AG09309 (cell line): ENCODE measurements around the gene DPYSL4.

Experiments
- DNase-seq: peaks from one replicate; pipeline ENCODE4 v3.0.0-alpha.2; 2010; ENCODE audit warnings: low read depth
- H3K4me3 ChIP-seq: 2 replicates; pipeline ENCODE4 v1.5.1; 2011; ENCODE audit warnings: mild to moderate bottlenecking, low read depth, low read length, moderate library complexity; ENCODE audit not compliant: control insufficient read depth
- CTCF ChIP-seq: IDR thresholded peaks from 2 replicates; pipeline ENCODE4 v1.5.1; 2011; ENCODE audit warnings: mild to moderate bottlenecking, low read depth, low read length, inconsistent platforms; ENCODE audit not compliant: insufficient read depth, control insufficient read depth; ENCODE audit errors: missing control alignments

DPYSL4 gene

GRCh38 chr10:132199268-132199853 is 12.6 kb downstream of the DPYSL4 start:
- no peak for TF ChIP-seq CTCF
- DNase-seq = no peak
- no peak overlapping the region for H3K4me3 ChIP-seq

GRCh38 chr10:132199854-132200311 is 13.1 kb downstream of the DPYSL4 start:
- H3K4me3 ChIP-seq = no peak overlapping the region
- no peak for DNase-seq
- TF ChIP-seq CTCF = no peak

DNA sequence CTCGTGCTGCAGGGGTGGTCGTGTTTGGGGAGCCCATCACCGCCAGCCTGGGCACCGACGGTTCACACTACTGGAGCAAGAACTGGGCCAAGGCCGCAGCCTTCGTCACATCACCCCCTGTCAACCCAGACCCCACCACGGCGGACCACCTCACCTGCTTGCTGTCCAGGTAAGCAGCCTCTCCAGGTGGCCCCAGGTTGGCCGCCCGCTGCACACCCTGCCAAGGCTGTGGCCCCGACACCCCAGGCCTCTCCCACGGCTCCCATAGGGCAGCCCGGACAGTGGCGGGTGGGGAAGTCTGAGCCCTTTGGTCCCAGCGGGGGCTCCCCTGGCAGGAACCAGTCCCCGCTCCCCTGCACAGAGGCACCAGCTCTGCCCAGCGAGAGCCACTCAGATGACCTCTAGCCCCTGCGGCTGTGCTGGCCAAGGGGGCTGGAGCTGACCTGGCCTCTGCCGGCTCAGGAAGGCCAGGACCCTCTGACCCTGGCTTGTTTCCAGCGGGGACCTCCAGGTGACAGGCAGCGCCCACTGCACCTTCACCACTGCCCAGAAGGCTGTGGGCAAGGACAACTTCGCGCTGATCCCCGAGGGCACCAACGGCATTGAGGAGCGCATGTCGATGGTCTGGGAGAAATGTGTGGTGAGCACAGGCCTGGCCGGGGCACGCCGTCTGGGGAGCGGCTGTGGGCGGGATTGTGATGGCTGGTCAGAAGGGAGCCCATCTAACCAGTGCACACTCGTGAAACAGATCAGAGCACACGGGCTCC is 13.8 kb downstream of the DPYSL4 start:
- DNase-seq = no peak
- TF ChIP-seq CTCF = no peak
- H3K4me3 ChIP-seq = no peak overlapping the region

- H3K4me3 ChIP-seq = no peak overlapping the region
- DNase-seq = no peak
- no peak for TF ChIP-seq CTCF
Measured at GRCh38 chr10:132201111-132201969, 14.6 kb downstream of the DPYSL4 start.

GRCh38 chr10:132202070-132202970 is 15.6 kb downstream of the DPYSL4 start:
- H3K4me3 ChIP-seq = no peak overlapping the region
- TF ChIP-seq CTCF = no peak
- no peak for DNase-seq

DNA sequence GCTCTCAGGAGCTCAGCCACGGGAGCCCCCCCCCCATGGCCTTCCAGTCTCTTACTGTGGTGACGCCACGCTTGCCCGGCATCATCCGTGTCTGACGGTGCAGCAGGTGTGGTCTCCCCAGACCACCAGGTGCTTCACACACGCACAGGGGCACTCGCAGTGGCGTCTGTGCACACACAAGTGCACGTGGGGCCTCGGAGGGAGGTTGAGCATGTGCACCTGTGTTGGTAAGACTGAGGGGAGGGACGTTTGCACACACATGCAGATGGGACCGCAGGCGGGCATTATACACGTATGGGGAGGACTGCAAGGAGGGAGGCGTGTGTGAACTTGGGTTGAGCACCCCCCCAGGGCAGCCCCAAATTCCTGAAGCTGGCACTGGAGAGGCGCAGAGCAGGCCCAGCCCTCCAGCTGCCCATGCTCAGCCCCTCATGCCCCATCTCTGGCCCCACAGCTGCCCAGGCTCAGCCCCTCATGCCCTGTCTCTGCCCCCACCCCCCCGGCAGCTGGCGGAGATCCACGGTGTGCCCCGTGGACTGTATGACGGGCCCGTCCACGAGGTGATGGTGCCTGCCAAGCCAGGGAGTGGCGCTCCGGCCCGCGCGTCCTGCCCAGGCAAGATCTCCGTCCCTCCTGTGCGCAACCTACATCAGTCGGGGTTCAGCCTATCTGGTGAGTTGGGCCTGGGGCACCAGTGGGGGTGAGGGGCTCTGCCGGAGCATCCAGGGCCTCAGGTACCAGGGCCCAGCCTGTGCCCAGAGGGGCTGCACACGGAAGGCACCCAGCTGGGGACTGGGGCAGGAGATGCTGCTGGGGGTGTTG is 16.7 kb downstream of the DPYSL4 start:
- H3K4me3 ChIP-seq = no peak overlapping the region
- no peak for TF ChIP-seq CTCF
- no peak for DNase-seq
